Smooth muscle cell (in vitro differentiated cells): ENCODE measurements around the gene AFM. TPM values are rescaled to one million over a fixed set of nuclear protein-coding genes. Genes with fewer than 3 reads are reported as not detected.

Source experiments
- DNase-seq: peaks from one replicate; lab custom pipeline; 2025; ENCODE audit not compliant: unreplicated experiment; lab: John Stamatoyannopoulos, UW
- H2AFZ ChIP-seq: fragments of 200-600 bp; sonication (generic); 2 replicates; pipeline ENCODE4 v1.6.0; 2016; ENCODE audit warnings: antibody characterized with exemption, low read depth, mild to moderate bottlenecking
- H3F3A ChIP-seq: fragments of 200-600 bp; sonication (generic); 2 replicates; pipeline ENCODE4 v1.6.0; 2017; ENCODE audit warnings: antibody characterized with exemption, low read depth
- H3K27ac ChIP-seq: fragments of 200-600 bp; sonication (generic); 2 replicates; pipeline ENCODE4 v1.5.1; 2016; ENCODE audit warnings: low read depth, mild to moderate bottlenecking
- H3K27me3 ChIP-seq: fragments of 200-600 bp; sonication (generic); 2 replicates; pipeline ENCODE4 v1.6.1; 2016; ENCODE audit warnings: low read depth, mild to moderate bottlenecking
- H3K36me3 ChIP-seq: fragments of 200-600 bp; sonication (generic); 2 replicates; pipeline ENCODE4 v1.5.1; 2016; ENCODE audit warnings: low read depth
- H3K4me1 ChIP-seq: fragments of 200-600 bp; sonication (generic); 2 replicates; pipeline ENCODE4 v1.5.1; 2016; ENCODE audit warnings: low read depth
- H3K4me2 ChIP-seq: fragments of 200-600 bp; sonication (generic); 2 replicates; pipeline ENCODE4 v1.6.0; 2016; ENCODE audit warnings: mild to moderate bottlenecking
- H3K4me3 ChIP-seq: fragments of 200-600 bp; sonication (generic); 2 replicates; pipeline ENCODE4 v1.5.1; 2016; ENCODE audit warnings: mild to moderate bottlenecking
- H3K79me2 ChIP-seq: fragments of 200-600 bp; sonication (generic); 2 replicates; pipeline ENCODE4 v1.6.0; 2016; ENCODE audit warnings: low read depth, mild to moderate bottlenecking
- H3K9ac ChIP-seq: fragments of 200-600 bp; sonication (generic); 2 replicates; pipeline ENCODE4 v1.6.0; 2016; ENCODE audit warnings: low read depth
- H3K9me3 ChIP-seq: fragments of 200-600 bp; sonication (generic); replicated peaks from 2 replicates; pipeline ENCODE4 v1.5.1; 2016; ENCODE audit warnings: low read depth
- H4K20me1 ChIP-seq: fragments of 200-600 bp; sonication (generic); 2 replicates; pipeline ENCODE4 v1.6.0; 2016; ENCODE audit warnings: low read depth
- CTCF ChIP-seq: fragments of 200-600 bp; sonication (generic); IDR thresholded peaks from 2 replicates; pipeline ENCODE4 v1.5.1; 2017; ENCODE audit warnings: borderline replicate concordance, mild to moderate bottlenecking, antibody characterized with exemption; ENCODE audit not compliant: insufficient read depth, poor library complexity, severe bottlenecking
- WGBS: methylation state at CpG from one replicate; pipeline ENCODE4 v1.1.7; 2016; ENCODE audit warnings: low lambda C conversion rate; 5-methylcytosine and 5-hydroxymethylcytosine counted together
- polyA plus RNA-seq: library from polyadenylated mRNA; unstranded; fragments of >200 nt; fragmentation: Nextera tagmentation; extraction: Ambion mirVana; gene quantifications from 2 replicates; pipeline ENCODE4 v1.2.1, GENCODE V29; 2016
- total RNA-seq: library from RNA; depleted of rRNA; stranded (reverse); fragments of >200 nt; gene quantifications from 2 replicates; pipeline ENCODE4 v1.2.3, GENCODE V29; 2014

The AFM gene
- total and polyA plus RNA-seq, 2 experiments from 2014 or later = not detected

- no peak overlapping the region for H3K4me2 ChIP-seq
- H4K20me1 ChIP-seq = no peaks in the 10 kb centered on the region
- H3K4me1 ChIP-seq = peaks cover 15% of the 10 kb centered on the region
- H3K36me3 ChIP-seq = no peaks in the 10 kb centered on the region
- no peak overlapping the region for H3K4me3 ChIP-seq
- H3K27me3 ChIP-seq = no peaks in the 10 kb centered on the region
- peaks cover 4% of the 10 kb centered on the region for H3F3A ChIP-seq
- TF ChIP-seq CTCF = no peak
- H3K79me2 ChIP-seq = no peaks in the 10 kb centered on the region
- WGBS = 93% methylated on average over 3 of the region's 3 CpGs
- no peak overlapping the region for H2AFZ ChIP-seq
- H3K27ac ChIP-seq = no peak overlapping the region
- no peak overlapping the region for H3K9ac ChIP-seq
- no peaks in the 10 kb centered on the region for H3K9me3 ChIP-seq
- no peak for DNase-seq
Measured at GRCh38 chr4:73454920-73455319, 26.6 kb upstream of the AFM start.

- H4K20me1 ChIP-seq = no peaks in the 10 kb centered on the region
- no peak for DNase-seq
- H3K4me3 ChIP-seq = no peak overlapping the region
- H3K27me3 ChIP-seq = no peaks in the 10 kb centered on the region
- no peak for TF ChIP-seq CTCF
- no peaks in the 10 kb centered on the region for H3K79me2 ChIP-seq
- H3K36me3 ChIP-seq = no peaks in the 10 kb centered on the region
- H2AFZ ChIP-seq = no peak overlapping the region
- peaks cover under 1% of the 10 kb centered on the region for H3K4me1 ChIP-seq
- H3K9me3 ChIP-seq = no peaks in the 10 kb centered on the region
- 94% methylated on average over 5 of the region's 5 CpGs for WGBS
- H3K4me2 ChIP-seq = no peak overlapping the region
- H3K27ac ChIP-seq = no peak overlapping the region
- no peak overlapping the region for H3K9ac ChIP-seq
- no peaks in the 10 kb centered on the region for H3F3A ChIP-seq
Measured at GRCh38 chr4:73456177-73457022, 25.1 kb upstream of the AFM start.

GRCh38 chr4:73458184-73459047, 23.1 kb upstream of the AFM start:
- no peak overlapping the region for H3K9ac ChIP-seq
- no peak overlapping the region for H3K4me3 ChIP-seq
- no peak for DNase-seq
- H3K4me1 ChIP-seq = no peaks in the 10 kb centered on the region
- no peak overlapping the region for H3K27ac ChIP-seq
- no peaks in the 10 kb centered on the region for H3K79me2 ChIP-seq
- H3K9me3 ChIP-seq = no peaks in the 10 kb centered on the region
- no peaks in the 10 kb centered on the region for H4K20me1 ChIP-seq
- TF ChIP-seq CTCF = no peak
- 93% methylated on average over 4 of the region's 4 CpGs for WGBS
- no peaks in the 10 kb centered on the region for H3K36me3 ChIP-seq
- no peak overlapping the region for H3K4me2 ChIP-seq
- H2AFZ ChIP-seq = no peak overlapping the region
- H3F3A ChIP-seq = no peaks in the 10 kb centered on the region
- H3K27me3 ChIP-seq = no peaks in the 10 kb centered on the region
